Heart left ventricle (tissue), 13 donors: Measurements from ENCODE around the gene RBKS.

Experiments
- POLR2A ChIP-seq, 2 donors: fragments of 450-650 bp; IDR thresholded peaks; one replicate each; pipeline ENCODE4 v1.6.1; 2017; ENCODE audit warnings: antibody characterized with exemption in 2 of 2, mild to moderate bottlenecking in 2 of 2, moderate library complexity in 2 of 2
- TF ChIP-seq, protein P1 (sequence below), 12 donors: fragments of 200-600 bp; sonication (generic) in 4 of 12; IDR thresholded peaks; one replicate each; pipeline versions ENCODE4 v1.5.0 to v1.8.0; 2018 to 2022; ENCODE audit warnings: antibody characterized with exemption in 12 of 12, mild to moderate bottlenecking in 5 of 12
- donor health status: ischemic (EF 13 %, LVEDD 7.1; RV severe dilation, severe dysfunction).
- donor health status: DM: no; HTN: yes; CAD: no.
- donor health status: DM: no; HTN: no; CAD: no.
- donor health status: ischemic (EF 25% LVEDD 6.9; RV normal size, moderate dysfunction).
- donor health status: ischemic (EF 25% LVEDD 5.7; RV mildly dilated, moderate dysfunction).
- donor health status: ischemic (EF 35%, LVEDD 5.7; RV mildly dilated, moderate dysfunction).
- donor health status: nonischemic (EF 11% LVEDD 7.7; RV severe dilation, severe dysfunction).
- donor health status: DM: yes; HTN: yes; CAD: no.
- donor health status: PGD.
- donor health status: ischemic (EF 29% LVEDD 5.4; RV normal size, mild dysfunction).
- donor health status: nonischemic (EF 23%, LVEDD 6.1; RV moderate dilation, normal function).

DNA sequence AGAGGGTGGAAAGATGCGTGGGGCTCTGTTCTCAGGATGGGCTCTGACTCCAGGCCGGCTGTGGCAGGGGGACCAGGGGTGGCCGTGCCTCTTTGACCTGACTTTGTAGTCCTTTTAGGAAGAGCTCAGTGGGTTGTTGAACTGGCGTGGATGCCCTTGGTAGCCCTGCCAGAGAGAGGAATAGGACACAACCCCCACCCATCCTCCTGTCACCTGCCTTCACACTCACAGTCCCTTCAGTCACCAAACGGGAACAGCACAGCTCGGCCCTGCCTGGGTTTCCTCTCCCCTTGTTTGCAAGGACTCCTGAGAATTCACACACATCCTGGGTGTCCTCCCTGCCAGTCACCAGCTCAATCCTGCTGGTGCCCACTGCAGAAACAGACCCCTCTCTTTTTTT lies 138.8 kb downstream of the RBKS start:
- TF ChIP-seq, protein P1, sequence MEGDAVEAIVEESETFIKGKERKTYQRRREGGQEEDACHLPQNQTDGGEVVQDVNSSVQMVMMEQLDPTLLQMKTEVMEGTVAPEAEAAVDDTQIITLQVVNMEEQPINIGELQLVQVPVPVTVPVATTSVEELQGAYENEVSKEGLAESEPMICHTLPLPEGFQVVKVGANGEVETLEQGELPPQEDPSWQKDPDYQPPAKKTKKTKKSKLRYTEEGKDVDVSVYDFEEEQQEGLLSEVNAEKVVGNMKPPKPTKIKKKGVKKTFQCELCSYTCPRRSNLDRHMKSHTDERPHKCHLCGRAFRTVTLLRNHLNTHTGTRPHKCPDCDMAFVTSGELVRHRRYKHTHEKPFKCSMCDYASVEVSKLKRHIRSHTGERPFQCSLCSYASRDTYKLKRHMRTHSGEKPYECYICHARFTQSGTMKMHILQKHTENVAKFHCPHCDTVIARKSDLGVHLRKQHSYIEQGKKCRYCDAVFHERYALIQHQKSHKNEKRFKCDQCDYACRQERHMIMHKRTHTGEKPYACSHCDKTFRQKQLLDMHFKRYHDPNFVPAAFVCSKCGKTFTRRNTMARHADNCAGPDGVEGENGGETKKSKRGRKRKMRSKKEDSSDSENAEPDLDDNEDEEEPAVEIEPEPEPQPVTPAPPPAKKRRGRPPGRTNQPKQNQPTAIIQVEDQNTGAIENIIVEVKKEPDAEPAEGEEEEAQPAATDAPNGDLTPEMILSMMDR (IDR thresholded peaks at IDR 0.05) = no peak
- TF ChIP-seq POLR2A (IDR thresholded peaks at IDR 0.05) = no peak
